Memory B cell (primary cell): ENCODE results near the gene ANO4.

Experiments used
- ATAC-seq: fragments of 150-1000 bp; cut with Tn5 transposase; 2 replicates; pipeline ENCODE4 v1.10.0; 2021; ENCODE audit warnings: low read depth, mild to moderate bottlenecking, moderate library complexity
- DNase-seq, 2 donors: peaks; one replicate each; pipeline ENCODE4 v3.0.0; 2022; ENCODE audit warnings: low spot score in 2 of 2
- H3K27ac Mint-ChIP-seq: one replicate; pipeline ENCODE4 v1.8.0; 2022; ENCODE audit warnings: mild to moderate bottlenecking, moderate library complexity, mixed read lengths
- H3K27me3 Mint-ChIP-seq: one replicate; pipeline ENCODE4 v1.8.0; 2022; ENCODE audit warnings: mixed read lengths
- H3K36me3 Mint-ChIP-seq: one replicate; pipeline ENCODE4 v1.8.0; 2022; ENCODE audit warnings: mild to moderate bottlenecking, mixed read lengths
- H3K4me1 Mint-ChIP-seq: one replicate; pipeline ENCODE4 v1.8.0; 2022; ENCODE audit warnings: mixed read lengths
- H3K4me3 Mint-ChIP-seq: one replicate; pipeline ENCODE4 v1.8.0; 2022; ENCODE audit warnings: mild to moderate bottlenecking, moderate library complexity, mixed read lengths
- H3K9me3 Mint-ChIP-seq: one replicate; pipeline ENCODE4 v1.8.0; 2022; ENCODE audit warnings: mixed read lengths

ANO4 gene

DNA sequence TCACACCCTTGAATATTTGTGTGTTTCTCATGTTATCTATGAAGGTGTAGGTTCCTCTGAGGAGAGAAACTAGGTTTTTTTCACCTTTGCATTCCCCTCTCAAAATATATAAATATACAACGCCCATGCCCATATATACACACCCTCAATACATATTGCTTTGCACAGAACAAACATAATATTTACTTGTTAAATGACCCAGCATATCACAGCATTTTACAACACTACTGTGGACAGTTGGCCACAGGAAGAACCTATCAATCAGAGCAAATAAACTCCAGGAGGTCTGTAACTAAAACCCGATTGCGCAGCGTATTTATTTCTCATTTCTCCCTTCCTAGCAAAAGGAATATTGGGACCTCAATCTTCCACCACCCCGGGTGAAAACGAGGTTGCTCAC lies 219.4 kb downstream of the ANO4 start:
- ATAC-seq, result no peak
- Mint-ChIP-seq H3K4me3 (no peak overlapping the region), H3K27me3 (peaks cover 5% of the 10 kb centered on the region), H3K36me3 (no peaks in the 10 kb centered on the region), H3K27ac (no peak overlapping the region), H3K4me1 (no peaks in the 10 kb centered on the region), H3K9me3 (peaks cover 15% of the 10 kb centered on the region)
- DNase-seq, result no peak

DNA sequence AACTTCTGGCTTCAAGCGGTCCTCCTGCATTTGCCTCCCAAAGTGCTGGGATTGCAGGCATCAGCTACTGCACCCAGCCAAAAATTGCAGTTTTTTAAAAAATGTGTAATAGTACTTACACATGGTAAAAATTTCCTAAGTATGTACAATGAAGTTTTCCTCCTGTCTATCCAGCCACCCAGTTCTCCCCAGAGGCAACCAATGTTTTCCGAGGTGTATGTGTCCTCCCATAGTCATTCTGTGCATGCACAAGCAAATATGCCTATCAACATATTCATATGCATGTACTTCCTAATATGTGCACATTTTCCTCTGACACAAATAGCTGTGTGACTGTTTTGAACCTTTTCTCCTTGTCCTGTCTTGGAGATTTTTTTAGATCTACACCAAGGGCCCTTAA lies 220.5 kb downstream of the ANO4 start:
- no peak overlapping the region for H3K4me3 Mint-ChIP-seq
- no peak overlapping the region for H3K27ac Mint-ChIP-seq
- DNase-seq, result no peak
- ATAC-seq, result no peak
- peaks cover 8% of the 10 kb centered on the region for H3K9me3 Mint-ChIP-seq
- H3K4me1 Mint-ChIP-seq, result no peaks in the 10 kb centered on the region
- peaks cover 5% of the 10 kb centered on the region for H3K27me3 Mint-ChIP-seq
- H3K36me3 Mint-ChIP-seq, result no peaks in the 10 kb centered on the region

DNA sequence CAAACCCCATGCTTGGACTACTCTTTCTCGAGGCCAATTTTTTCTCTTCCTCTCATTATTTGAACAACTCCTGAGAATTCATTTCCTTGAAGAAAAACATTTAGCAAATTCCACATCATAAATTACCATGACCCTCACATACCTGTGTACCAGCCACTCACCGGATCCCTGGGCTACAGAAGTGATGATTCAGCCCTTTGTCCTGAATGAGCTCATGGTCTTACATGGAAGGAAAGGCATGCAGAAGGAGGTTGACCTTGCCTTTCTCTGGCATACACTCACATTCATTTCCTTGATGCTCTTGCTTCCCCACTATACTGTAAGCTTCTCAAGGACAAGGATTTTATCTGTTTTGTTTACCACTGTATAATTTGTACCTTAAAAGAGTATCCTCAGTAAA lies 224.0 kb downstream of the ANO4 start:
- ATAC-seq (no peak), DNase-seq (no peak)
- Mint-ChIP-seq H3K9me3 (peaks cover 7% of the 10 kb centered on the region), H3K36me3 (no peaks in the 10 kb centered on the region), H3K4me1 (no peaks in the 10 kb centered on the region), H3K27ac (no peak overlapping the region), H3K4me3 (no peak overlapping the region), H3K27me3 (peaks cover 5% of the 10 kb centered on the region)

DNA sequence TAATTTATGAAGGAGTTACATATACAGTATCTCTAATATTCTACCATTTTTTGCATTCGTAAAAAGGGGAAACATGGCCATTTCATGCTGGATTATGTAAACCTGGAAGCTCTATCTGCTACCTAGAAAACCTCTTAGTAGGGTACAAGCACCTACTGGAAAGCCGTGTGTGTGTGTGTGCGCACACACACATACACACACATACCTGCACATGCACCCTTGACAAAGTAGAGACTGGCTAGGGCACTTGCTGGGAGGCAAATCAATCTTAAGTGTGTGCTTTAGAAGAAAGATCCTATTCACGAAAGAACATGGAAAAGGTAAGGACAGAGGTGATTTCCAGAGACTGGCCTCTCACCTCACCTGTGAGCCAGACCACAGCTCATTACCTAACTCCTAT lies 224.6 kb downstream of the ANO4 start:
- no peaks in the 10 kb centered on the region for H3K36me3 Mint-ChIP-seq
- no peak overlapping the region for H3K4me3 Mint-ChIP-seq
- no peaks in the 10 kb centered on the region for H3K4me1 Mint-ChIP-seq
- H3K9me3 Mint-ChIP-seq, result peaks cover 7% of the 10 kb centered on the region
- H3K27me3 Mint-ChIP-seq, result peaks cover 5% of the 10 kb centered on the region
- no peak overlapping the region for H3K27ac Mint-ChIP-seq
- ATAC-seq, result no peak
- no peak for DNase-seq

DNA sequence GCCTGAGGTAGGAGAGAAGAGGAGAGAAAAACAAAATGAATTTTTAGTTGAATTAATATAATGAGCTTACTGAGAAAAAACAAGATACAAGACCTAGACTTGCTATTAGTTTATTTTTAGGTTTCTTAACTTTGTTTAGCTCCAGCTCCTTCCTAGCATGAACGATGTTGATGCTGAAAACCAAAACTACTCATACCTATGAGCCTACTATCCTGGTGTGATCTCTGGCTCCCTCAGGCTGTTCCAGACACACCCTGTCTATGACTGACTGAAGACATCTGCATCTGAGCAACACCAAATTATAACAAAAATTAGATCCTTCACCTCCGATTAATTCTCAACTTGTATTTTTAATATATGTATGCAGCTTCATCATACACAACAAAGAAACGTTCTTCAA lies 225.1 kb downstream of the ANO4 start:
- ATAC-seq, result no peak
- Mint-ChIP-seq H3K36me3 (no peaks in the 10 kb centered on the region), H3K27ac (no peak overlapping the region), H3K27me3 (peaks cover 5% of the 10 kb centered on the region), H3K4me3 (no peak overlapping the region), H3K9me3 (peaks cover 7% of the 10 kb centered on the region), H3K4me1 (no peaks in the 10 kb centered on the region)
- DNase-seq, result no peak

DNA sequence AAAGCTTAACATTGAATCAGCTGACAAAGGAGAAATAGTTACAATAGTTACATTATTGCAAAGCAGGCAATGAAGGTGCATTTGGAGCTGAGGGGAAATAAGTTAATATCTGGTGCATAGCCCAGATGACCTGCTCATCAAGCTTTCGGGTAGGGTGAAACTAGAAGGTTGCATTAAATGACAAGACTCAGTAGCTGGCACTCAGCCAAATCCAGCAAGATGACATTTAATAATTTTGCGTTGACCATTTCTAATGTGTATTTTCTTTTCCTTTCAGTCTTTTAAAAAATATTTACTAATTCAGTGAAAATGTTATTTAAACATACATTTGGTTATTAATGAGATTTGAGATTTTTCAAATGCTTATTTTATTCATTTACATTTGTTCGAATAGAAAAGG lies 226.9 kb downstream of the ANO4 start:
- no peak for DNase-seq
- no peaks in the 10 kb centered on the region for H3K4me1 Mint-ChIP-seq
- H3K36me3 Mint-ChIP-seq, result no peaks in the 10 kb centered on the region
- H3K27me3 Mint-ChIP-seq, result peaks cover 2% of the 10 kb centered on the region
- ATAC-seq, result no peak
- H3K9me3 Mint-ChIP-seq, result peaks cover 4% of the 10 kb centered on the region
- no peak overlapping the region for H3K4me3 Mint-ChIP-seq
- H3K27ac Mint-ChIP-seq, result no peak overlapping the region

DNA sequence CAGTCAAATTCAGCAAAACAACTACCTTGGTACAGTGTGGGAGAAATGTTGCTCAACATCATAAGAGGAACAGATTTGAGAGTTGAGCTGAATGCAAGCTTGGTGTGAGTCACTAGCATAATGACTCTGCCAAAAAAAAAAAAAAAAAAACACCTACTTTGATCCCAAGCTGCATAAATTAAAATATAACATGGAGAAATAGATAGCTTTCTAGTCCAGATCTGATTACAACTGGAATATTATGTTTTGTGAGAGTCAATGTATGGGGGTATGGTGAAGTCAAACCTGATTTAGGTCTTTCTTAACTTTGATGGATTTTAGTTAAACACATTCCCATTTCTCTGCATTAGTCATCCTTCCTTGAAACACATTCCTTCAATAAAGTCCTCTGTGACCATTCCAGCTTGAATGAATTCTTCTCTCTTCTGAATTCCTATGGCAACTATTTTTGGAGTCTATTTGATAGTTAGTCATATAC lies 227.4 kb downstream of the ANO4 start:
- Mint-ChIP-seq H3K4me1 (no peaks in the 10 kb centered on the region), H3K27ac (no peak overlapping the region), H3K27me3 (peaks cover 1% of the 10 kb centered on the region), H3K9me3 (peaks cover 4% of the 10 kb centered on the region), H3K4me3 (no peak overlapping the region), H3K36me3 (no peaks in the 10 kb centered on the region)
- DNase-seq (no peak), ATAC-seq (no peak)

DNA sequence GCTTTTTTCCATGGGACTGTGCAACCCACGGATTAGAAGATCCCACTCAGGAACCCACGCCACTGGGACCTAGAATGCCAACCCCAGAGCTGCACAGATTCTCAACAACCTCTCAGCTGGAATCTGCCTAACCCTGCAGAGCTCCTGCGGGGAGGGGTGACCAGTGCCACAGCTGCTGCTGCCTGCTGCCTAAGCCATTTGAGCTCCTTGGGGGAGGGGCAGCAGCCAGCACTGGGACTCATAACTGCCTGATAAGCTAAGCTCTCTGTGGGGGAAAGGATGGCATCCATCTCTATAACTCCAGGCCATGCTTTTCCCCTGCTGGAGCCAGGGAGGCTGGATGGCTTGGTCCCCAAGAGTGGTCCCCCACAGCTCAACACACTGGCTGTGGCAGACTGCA lies 232.6 kb downstream of the ANO4 start:
- H3K36me3 Mint-ChIP-seq, result no peaks in the 10 kb centered on the region
- no peak overlapping the region for H3K4me3 Mint-ChIP-seq
- no peak overlapping the region for H3K27ac Mint-ChIP-seq
- peaks cover 17% of the 10 kb centered on the region for H3K9me3 Mint-ChIP-seq
- no peaks in the 10 kb centered on the region for H3K4me1 Mint-ChIP-seq
- no peak for DNase-seq
- H3K27me3 Mint-ChIP-seq, result no peaks in the 10 kb centered on the region
- ATAC-seq, result no peak

DNA sequence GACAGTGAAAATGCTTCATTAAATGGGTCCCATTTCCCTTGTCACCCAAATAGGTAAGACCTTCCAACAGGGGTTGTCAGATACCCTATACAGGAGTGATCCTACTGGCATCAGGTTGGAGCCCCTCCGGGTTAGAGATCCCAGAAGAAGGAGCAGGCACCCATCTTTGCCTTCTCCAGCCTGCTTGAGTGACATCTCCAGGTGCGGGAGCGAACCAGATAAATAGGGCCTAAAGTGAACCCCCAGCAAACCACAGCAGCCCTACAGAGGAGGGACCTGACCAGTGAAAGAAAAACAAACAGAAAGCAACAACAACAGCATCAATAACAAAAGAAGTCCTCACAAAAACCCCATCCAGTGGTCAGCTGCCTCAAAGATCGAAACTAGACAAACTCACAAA lies 233.2 kb downstream of the ANO4 start:
- Mint-ChIP-seq H3K9me3 (peaks cover 17% of the 10 kb centered on the region), H3K36me3 (no peaks in the 10 kb centered on the region), H3K4me1 (no peaks in the 10 kb centered on the region), H3K4me3 (no peak overlapping the region), H3K27ac (no peak overlapping the region), H3K27me3 (no peaks in the 10 kb centered on the region)
- no peak for ATAC-seq
- DNase-seq, result no peak

DNA sequence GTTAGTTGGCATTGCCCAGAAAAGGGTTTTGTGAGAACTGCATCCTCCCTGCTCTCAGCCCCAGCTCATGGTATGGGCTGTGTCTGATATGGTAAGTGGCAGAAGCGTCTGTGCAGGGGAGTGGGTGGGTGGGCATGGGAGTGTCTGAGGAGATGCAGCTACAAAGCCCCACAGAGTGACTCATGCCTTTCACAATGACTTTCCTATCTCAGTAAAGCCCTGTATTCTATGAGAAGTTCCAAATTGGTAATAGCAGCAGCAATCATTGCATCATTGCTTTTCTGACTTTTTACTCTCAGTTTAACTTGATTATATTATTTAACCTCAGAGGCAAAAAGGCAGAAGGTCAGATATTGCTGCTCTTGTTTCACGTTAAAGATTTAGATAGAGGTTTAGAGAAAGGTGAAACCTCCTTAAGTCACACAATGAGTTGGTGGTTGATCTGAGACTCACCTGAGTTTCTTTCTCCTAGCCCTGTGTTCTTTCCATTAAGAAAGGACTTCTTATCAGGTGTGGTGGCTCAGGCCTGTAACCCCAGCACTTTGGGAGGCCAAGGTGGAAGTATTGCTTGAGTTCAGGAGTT lies 243.8 kb downstream of the ANO4 start:
- Mint-ChIP-seq H3K4me3 (no peak overlapping the region), H3K27me3 (no peaks in the 10 kb centered on the region), H3K9me3 (peaks cover 5% of the 10 kb centered on the region), H3K36me3 (no peaks in the 10 kb centered on the region), H3K4me1 (no peaks in the 10 kb centered on the region), H3K27ac (no peak overlapping the region)
- no peak for DNase-seq
- ATAC-seq, result no peak

DNA sequence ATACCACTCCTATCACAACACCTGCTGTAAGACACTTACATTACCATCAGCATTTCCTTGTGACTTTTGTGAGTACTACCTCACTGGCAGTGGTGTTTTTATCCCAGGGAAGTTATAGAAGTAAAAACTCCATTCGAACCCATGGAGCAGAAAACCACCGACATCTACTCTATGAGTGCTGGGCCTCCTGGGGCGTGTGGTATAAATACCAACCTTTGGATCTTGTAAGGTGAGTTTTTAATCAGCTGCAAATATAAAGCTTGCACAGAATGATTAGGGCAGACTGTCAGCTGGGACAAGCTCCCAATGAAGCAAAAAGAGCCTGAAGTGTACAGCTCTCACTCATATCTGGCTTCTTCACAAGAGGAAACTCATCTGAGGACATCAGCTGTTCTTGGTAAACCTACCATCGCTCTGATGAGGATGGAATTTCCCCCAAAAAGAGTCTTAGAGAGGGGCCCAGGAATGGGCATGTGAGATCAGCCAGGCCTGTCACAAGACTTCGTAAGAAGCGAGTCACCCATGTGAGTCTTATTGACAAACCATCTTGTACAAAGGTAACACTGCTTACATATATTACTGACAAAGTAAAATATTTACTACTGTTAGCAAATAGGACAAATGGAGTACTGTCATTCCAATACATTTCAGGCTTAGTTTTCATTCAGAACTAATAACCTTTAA lies 245.4 kb downstream of the ANO4 start:
- H3K27me3 Mint-ChIP-seq, result no peaks in the 10 kb centered on the region
- no peaks in the 10 kb centered on the region for H3K4me1 Mint-ChIP-seq
- H3K36me3 Mint-ChIP-seq, result no peaks in the 10 kb centered on the region
- no peak overlapping the region for H3K27ac Mint-ChIP-seq
- H3K4me3 Mint-ChIP-seq, result no peak overlapping the region
- H3K9me3 Mint-ChIP-seq, result no peaks in the 10 kb centered on the region
- DNase-seq, result no peak
- ATAC-seq, result no peak

DNA sequence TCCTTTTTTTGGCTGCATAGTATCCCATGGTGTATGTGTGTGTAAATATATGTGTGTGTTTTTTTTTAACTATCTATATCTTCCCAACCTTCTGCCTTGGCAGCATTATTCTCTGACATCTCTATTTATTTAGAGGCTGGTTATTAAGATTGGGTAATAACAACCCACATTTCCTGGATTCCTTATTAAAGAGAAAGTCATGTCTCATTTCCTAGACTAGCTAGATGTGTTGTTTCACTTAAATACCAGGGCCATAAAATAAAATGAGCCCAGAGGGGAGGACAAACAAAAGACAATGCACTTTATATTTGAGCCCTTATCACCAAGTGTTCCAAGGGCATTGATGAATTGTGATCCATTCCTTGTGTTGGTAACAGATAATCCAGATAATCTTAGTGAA lies 246.4 kb downstream of the ANO4 start:
- H3K27me3 Mint-ChIP-seq, result no peaks in the 10 kb centered on the region
- H3K36me3 Mint-ChIP-seq, result no peaks in the 10 kb centered on the region
- H3K4me1 Mint-ChIP-seq, result no peaks in the 10 kb centered on the region
- no peaks in the 10 kb centered on the region for H3K9me3 Mint-ChIP-seq
- H3K4me3 Mint-ChIP-seq, result no peak overlapping the region
- no peak for ATAC-seq
- no peak overlapping the region for H3K27ac Mint-ChIP-seq
- no peak for DNase-seq

DNA sequence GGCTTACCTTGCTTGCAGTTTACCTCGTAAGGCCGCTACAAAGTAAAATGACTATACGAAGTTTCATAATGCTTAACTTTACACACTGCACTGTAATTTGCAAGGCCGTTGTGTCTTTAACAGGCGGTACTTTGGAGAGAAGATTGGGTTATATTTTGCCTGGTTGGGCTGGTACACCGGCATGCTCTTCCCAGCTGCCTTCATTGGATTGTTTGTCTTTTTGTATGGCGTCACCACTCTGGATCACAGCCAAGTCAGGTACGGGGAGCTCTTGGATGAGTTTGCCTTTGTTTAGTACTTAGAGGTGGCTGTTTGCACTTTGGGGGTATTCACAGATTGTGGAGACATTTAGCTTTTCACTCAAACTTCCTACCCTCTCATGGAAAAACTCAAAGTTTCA lies 247.6 kb downstream of the ANO4 start:
- ATAC-seq (no peak), DNase-seq (no peak)
- H3K27ac Mint-ChIP-seq, result no peak overlapping the region
- H3K36me3 Mint-ChIP-seq, result no peaks in the 10 kb centered on the region
- H3K4me3 Mint-ChIP-seq, result no peak overlapping the region
- H3K9me3 Mint-ChIP-seq, result no peaks in the 10 kb centered on the region
- no peaks in the 10 kb centered on the region for H3K27me3 Mint-ChIP-seq
- no peaks in the 10 kb centered on the region for H3K4me1 Mint-ChIP-seq

DNA sequence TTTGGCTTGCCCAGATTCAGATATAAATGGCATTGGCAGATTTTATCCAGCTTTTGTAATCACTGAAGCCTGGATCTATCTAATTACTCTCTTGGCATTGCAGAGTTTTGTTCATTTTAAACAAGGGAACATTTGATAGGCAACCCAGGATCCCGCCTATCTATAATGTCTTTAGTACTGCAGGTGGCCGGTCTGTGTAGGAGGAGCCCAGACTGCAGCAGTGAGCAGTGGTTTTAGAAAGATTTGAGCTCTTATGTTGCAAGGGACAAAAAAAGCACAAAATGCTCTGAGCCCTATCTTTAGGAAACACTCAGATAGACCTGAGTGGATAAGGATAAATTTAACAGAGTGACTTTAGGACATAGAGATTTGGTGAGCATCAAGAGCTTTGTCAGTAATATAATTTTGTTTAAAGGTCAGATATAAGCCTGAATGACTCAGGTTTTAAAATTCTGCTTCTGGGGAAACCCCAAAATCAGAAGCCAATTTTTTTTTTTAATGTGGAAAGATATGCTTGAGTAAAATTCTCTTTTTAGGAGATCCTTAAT lies 250.0 kb downstream of the ANO4 start:
- no peak overlapping the region for H3K27ac Mint-ChIP-seq
- ATAC-seq (no peak), DNase-seq (no peak)
- H3K4me3 Mint-ChIP-seq, result no peak overlapping the region
- no peaks in the 10 kb centered on the region for H3K27me3 Mint-ChIP-seq
- peaks cover 1% of the 10 kb centered on the region for H3K9me3 Mint-ChIP-seq
- no peaks in the 10 kb centered on the region for H3K36me3 Mint-ChIP-seq
- H3K4me1 Mint-ChIP-seq, result no peaks in the 10 kb centered on the region
